Measurements from ENCODE around the gene ERCC4.

DNA sequence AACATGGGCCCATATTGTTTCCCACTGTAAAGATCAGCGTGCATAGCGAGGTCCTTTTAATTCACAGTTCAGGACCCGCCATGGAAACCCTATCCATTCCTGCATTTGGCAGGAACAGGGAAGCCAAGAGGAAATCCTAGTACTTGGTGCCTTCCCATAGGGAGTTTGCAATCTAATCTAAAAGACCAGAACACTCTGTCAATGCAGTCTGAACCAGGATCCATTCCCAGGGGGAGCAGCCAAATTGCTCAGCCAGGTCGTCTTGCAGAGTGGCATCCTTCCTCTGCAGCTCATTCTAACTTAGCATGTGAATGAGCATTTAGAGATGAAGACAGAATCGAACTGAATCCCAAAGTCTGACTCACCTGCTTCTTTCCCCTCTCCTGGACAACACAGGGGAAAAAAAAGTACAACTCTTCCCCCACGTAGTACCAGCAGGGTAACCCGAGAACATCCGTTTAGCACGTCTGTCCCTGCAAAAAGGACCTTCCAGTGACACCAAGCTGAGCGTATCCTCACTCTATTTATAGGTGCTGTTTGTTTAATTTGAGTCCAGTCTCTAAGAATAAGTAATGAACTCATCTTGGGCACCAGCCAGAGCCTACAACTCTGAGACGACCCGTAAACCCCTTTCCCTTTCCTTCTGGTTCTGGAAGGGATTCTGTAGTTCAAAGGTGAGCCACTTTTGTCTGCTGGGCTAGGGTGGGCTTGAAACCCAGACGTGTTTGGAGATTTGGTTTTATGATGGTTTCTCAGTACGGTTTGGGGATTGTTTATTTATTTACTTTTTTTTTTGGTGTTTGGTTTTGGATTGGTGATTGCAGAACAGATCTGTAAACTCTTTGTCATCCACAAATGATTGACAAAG, 74.5 kb downstream of the ERCC4 start:
- TF ChIP-seq CHD2 (IDR thresholded peaks at IDR 0.05; ENCODE audit: low read length, partially characterized antibody): no peak
- TF ChIP-seq MXI1 (IDR thresholded peaks at IDR 0.05; ENCODE audit: low read depth, low read length): no peak
- no peak for TF ChIP-seq SIN3A (IDR thresholded peaks at IDR 0.05; ENCODE audit: borderline replicate concordance, low read depth, low read length)
- TF ChIP-seq, protein P1, sequence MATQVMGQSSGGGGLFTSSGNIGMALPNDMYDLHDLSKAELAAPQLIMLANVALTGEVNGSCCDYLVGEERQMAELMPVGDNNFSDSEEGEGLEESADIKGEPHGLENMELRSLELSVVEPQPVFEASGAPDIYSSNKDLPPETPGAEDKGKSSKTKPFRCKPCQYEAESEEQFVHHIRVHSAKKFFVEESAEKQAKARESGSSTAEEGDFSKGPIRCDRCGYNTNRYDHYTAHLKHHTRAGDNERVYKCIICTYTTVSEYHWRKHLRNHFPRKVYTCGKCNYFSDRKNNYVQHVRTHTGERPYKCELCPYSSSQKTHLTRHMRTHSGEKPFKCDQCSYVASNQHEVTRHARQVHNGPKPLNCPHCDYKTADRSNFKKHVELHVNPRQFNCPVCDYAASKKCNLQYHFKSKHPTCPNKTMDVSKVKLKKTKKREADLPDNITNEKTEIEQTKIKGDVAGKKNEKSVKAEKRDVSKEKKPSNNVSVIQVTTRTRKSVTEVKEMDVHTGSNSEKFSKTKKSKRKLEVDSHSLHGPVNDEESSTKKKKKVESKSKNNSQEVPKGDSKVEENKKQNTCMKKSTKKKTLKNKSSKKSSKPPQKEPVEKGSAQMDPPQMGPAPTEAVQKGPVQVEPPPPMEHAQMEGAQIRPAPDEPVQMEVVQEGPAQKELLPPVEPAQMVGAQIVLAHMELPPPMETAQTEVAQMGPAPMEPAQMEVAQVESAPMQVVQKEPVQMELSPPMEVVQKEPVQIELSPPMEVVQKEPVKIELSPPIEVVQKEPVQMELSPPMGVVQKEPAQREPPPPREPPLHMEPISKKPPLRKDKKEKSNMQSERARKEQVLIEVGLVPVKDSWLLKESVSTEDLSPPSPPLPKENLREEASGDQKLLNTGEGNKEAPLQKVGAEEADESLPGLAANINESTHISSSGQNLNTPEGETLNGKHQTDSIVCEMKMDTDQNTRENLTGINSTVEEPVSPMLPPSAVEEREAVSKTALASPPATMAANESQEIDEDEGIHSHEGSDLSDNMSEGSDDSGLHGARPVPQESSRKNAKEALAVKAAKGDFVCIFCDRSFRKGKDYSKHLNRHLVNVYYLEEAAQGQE (IDR thresholded peaks at IDR 0.05; ENCODE audit: low read depth, low read length): no peak
- TF ChIP-seq EP300 (IDR thresholded peaks at IDR 0.05; ENCODE audit: borderline replicate concordance in 1 of 2, low read depth in 1 of 2, low read length in 1 of 2): no peak
- no peak for TF ChIP-seq TAF1 (IDR thresholded peaks at IDR 0.05; ENCODE audit: borderline replicate concordance, low read depth, low read length)
- no peak for TF ChIP-seq RAD21 (IDR thresholded peaks at IDR 0.05; ENCODE audit: low read length)
- no peak for TF ChIP-seq SMC3 (IDR thresholded peaks at IDR 0.05; ENCODE audit: low read depth, low read length)
- TF ChIP-seq RXRA (IDR thresholded peaks at IDR 0.05; ENCODE audit: borderline replicate concordance, low read depth): no peak
- TF ChIP-seq, protein P2, sequence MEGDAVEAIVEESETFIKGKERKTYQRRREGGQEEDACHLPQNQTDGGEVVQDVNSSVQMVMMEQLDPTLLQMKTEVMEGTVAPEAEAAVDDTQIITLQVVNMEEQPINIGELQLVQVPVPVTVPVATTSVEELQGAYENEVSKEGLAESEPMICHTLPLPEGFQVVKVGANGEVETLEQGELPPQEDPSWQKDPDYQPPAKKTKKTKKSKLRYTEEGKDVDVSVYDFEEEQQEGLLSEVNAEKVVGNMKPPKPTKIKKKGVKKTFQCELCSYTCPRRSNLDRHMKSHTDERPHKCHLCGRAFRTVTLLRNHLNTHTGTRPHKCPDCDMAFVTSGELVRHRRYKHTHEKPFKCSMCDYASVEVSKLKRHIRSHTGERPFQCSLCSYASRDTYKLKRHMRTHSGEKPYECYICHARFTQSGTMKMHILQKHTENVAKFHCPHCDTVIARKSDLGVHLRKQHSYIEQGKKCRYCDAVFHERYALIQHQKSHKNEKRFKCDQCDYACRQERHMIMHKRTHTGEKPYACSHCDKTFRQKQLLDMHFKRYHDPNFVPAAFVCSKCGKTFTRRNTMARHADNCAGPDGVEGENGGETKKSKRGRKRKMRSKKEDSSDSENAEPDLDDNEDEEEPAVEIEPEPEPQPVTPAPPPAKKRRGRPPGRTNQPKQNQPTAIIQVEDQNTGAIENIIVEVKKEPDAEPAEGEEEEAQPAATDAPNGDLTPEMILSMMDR (IDR thresholded peaks at IDR 0.05): no peak
- no peak for TF ChIP-seq TCF12 (IDR thresholded peaks at IDR 0.05)
- no peak for TF ChIP-seq GABPA (IDR thresholded peaks at IDR 0.05; ENCODE audit: low read depth)

Measured in SK-N-SH (cell line).